ENCODE results near the gene YOD1.

The YOD1 gene

GRCh38 chr1:207073906-207074820, 23.2 kb upstream of the YOD1 start:
- in situ Hi-C loops (cut with HindIII; ENCODE audit: low sequenced_read_pairs) = no loop called here
- no peak overlapping the region for H3K4me3 ChIP-seq (ENCODE audit: low read depth, low read length)
- no peak for TF ChIP-seq CTCF (IDR thresholded peaks at IDR 0.05; ENCODE audit: low read depth, low read length, missing control alignments)
- DNase-seq (ENCODE audit: low read depth) = no peak

GRCh38 chr1:207072233-207072632, 21.2 kb upstream of the YOD1 start:
- in situ Hi-C loops (cut with HindIII; ENCODE audit: low sequenced_read_pairs) = no loop called here
- H3K4me3 ChIP-seq (ENCODE audit: low read depth, low read length) = no peak overlapping the region
- DNase-seq (ENCODE audit: low read depth) = no peak
- TF ChIP-seq CTCF (IDR thresholded peaks at IDR 0.05; ENCODE audit: low read depth, low read length, missing control alignments) = no peak

GRCh38 chr1:207071426-207071825, 20.4 kb upstream of the YOD1 start:
- no peak for DNase-seq (ENCODE audit: low read depth)
- no peak overlapping the region for H3K4me3 ChIP-seq (ENCODE audit: low read depth, low read length)
- in situ Hi-C loops (cut with HindIII; ENCODE audit: low sequenced_read_pairs) = no loop called here
- TF ChIP-seq CTCF (IDR thresholded peaks at IDR 0.05; ENCODE audit: low read depth, low read length, missing control alignments) = no peak

- no peak for TF ChIP-seq CTCF (IDR thresholded peaks at IDR 0.05; ENCODE audit: low read depth, low read length, missing control alignments)
- H3K4me3 ChIP-seq (ENCODE audit: low read depth, low read length) = no peak overlapping the region
- in situ Hi-C loops (cut with HindIII; ENCODE audit: low sequenced_read_pairs) = no loop called here
- DNase-seq (ENCODE audit: low read depth) = no peak
Observed at GRCh38 chr1:207070811-207071210, 19.8 kb upstream of the YOD1 start.

GRCh38 chr1:207069858-207070506, 19.0 kb upstream of the YOD1 start:
- no peak for TF ChIP-seq CTCF (IDR thresholded peaks at IDR 0.05; ENCODE audit: low read depth, low read length, missing control alignments)
- H3K4me3 ChIP-seq (ENCODE audit: low read depth, low read length) = no peak overlapping the region
- in situ Hi-C loops (cut with HindIII; ENCODE audit: low sequenced_read_pairs) = no loop called here
- DNase-seq (ENCODE audit: low read depth) = no peak

- TF ChIP-seq CTCF (IDR thresholded peaks at IDR 0.05; ENCODE audit: low read depth, low read length, missing control alignments) = no peak
- no peak overlapping the region for H3K4me3 ChIP-seq (ENCODE audit: low read depth, low read length)
- no peak for DNase-seq (ENCODE audit: low read depth)
- in situ Hi-C loops (cut with HindIII; ENCODE audit: low sequenced_read_pairs) = no loop called here
Observed at GRCh38 chr1:207069061-207069460, 18.1 kb upstream of the YOD1 start.
